B cell (primary cell): ENCODE results near the gene SSBP3. TPM values are rescaled to one million over a fixed set of nuclear protein-coding genes. Genes with fewer than 3 reads are reported as not detected.
A peak's percentile ranks its signal among the peaks of the same experiment; 100 is the strongest.

Experiments
- ATAC-seq: fragments of 200-7000 bp; cut with Tn5 transposase; one replicate; pipeline ENCODE4 v1.10.0; 2021; ENCODE audit warnings: low read depth, mild to moderate bottlenecking, moderate number of reproducible peaks, moderate library complexity
- CTCF ChIA-PET: fragments of 350-600 bp; sonication (Branson Sonifier 250); formaldehyde crosslinking; loops from one replicate; lab custom pipeline; 2021; ENCODE audit warnings: antibody characterized with exemption, inconsistent platforms; lab: Charles Lee
- POLR2A ChIA-PET: fragments of 350-600 bp; sonication (Branson Sonifier 250); formaldehyde crosslinking; loops from one replicate; lab custom pipeline; 2021; ENCODE audit warnings: antibody characterized with exemption; lab: Charles Lee
- DNase-seq: peaks from one replicate; pipeline ENCODE4 v3.0.0; 2013
- H2AFZ ChIP-seq: 2 replicates; pipeline ENCODE4 v1.6.1; 2012; ENCODE audit warnings: mild to moderate bottlenecking, low read depth, low read length; ENCODE audit not compliant: insufficient read depth, poor library complexity, severe bottlenecking
- H3K27ac ChIP-seq, 2 donors: 1 replicate in 1 of 2; 2 replicates in 1 of 2; pipeline ENCODE4 v1.5.1; 2012 to 2013; ENCODE audit warnings: low read length in 2 of 2, mild to moderate bottlenecking in 2 of 2, moderate library complexity in 1 of 2
- H3K27me3 ChIP-seq, 4 experiments: fragments of 200-600 bp in 1 of 4; sonication (generic) in 1 of 4; replicated peaks in 1 of 4; 1 replicate in 2 of 4; 2 replicates in 2 of 4; pipeline versions ENCODE4 v1.6.1 to v1.7.0; 2013 to 2016; ENCODE audit warnings: low read length in 3 of 4, mild to moderate bottlenecking in 2 of 4, mixed read lengths in 1 of 4, moderate library complexity in 1 of 4; ENCODE audit not compliant: insufficient read depth in 4 of 4, control insufficient read depth in 3 of 4; ENCODE audit errors: control extremely low read depth in 1 of 4
- H3K36me3 ChIP-seq, 2 experiments: replicated peaks in 1 of 2; 1 replicate in 1 of 2; 2 replicates in 1 of 2; pipeline versions ENCODE4 v1.6.1 to v1.7.1; 2013; ENCODE audit warnings: low read length in 1 of 2; ENCODE audit not compliant: insufficient read depth in 2 of 2, control insufficient read depth in 1 of 2; ENCODE audit errors: control extremely low read depth in 1 of 2, extremely low read depth in 1 of 2
- H3K4me1 ChIP-seq, 2 donors: fragments of 200-600 bp in 1 of 2; sonication (generic) in 1 of 2; 1 replicate in 1 of 2; 2 replicates in 1 of 2; pipeline versions ENCODE4 v1.5.1 to v1.6.1; 2013 to 2017; ENCODE audit warnings: low read length in 2 of 2; ENCODE audit not compliant: control insufficient read depth in 2 of 2, insufficient read depth in 2 of 2
- H3K4me2 ChIP-seq: replicated peaks from 2 replicates; pipeline ENCODE3; 2012; ENCODE audit warnings: mild to moderate bottlenecking, low read depth, low read length; ENCODE audit not compliant: poor library complexity, severe bottlenecking
- H3K4me3 ChIP-seq, 5 experiments: fragments of 200-600 bp in 1 of 5; sonication (generic) in 1 of 5; 1 replicate in 3 of 5; 2 replicates in 2 of 5; pipeline versions ENCODE4 v1.5.1 to v1.7.0; 2011 to 2016; ENCODE audit warnings: low read length in 4 of 5, mild to moderate bottlenecking in 4 of 5, low read depth in 2 of 5, control low read depth in 1 of 5, moderate library complexity in 1 of 5; ENCODE audit not compliant: insufficient read depth in 1 of 5; ENCODE audit errors: control extremely low read depth in 1 of 5, extremely low read depth in 1 of 5
- H3K79me2 ChIP-seq: fragments of 200-600 bp; sonication (generic); one replicate; pipeline ENCODE4 v1.6.0; 2016; ENCODE audit warnings: low read length; ENCODE audit not compliant: control insufficient read depth, insufficient read depth
- H3K9ac ChIP-seq: fragments of 200-600 bp; sonication (generic); 2 replicates; pipeline ENCODE4 v1.6.1; 2017; ENCODE audit warnings: mild to moderate bottlenecking, low read length, moderate library complexity
- H3K9me3 ChIP-seq, 3 donors: one replicate each; pipeline versions ENCODE4 v1.6.1 to v1.7.1; 2013; ENCODE audit warnings: low read length in 2 of 3; ENCODE audit not compliant: control insufficient read depth in 2 of 3, insufficient read depth in 1 of 3; ENCODE audit errors: control extremely low read depth in 1 of 3
- H4K20me1 ChIP-seq: 2 replicates; pipeline ENCODE4 v1.6.0; 2012; ENCODE audit warnings: mild to moderate bottlenecking, low read length; ENCODE audit not compliant: insufficient read depth, control insufficient read depth, poor library complexity, severe bottlenecking
- H3K27ac Mint-ChIP-seq: one replicate; pipeline ENCODE4 v1.8.0; 2021; ENCODE audit warnings: mixed read lengths
- H3K27me3 Mint-ChIP-seq: one replicate; pipeline ENCODE4 v1.8.0; 2021; ENCODE audit warnings: mixed read lengths
- H3K4me1 Mint-ChIP-seq: one replicate; pipeline ENCODE4 v1.8.0; 2021; ENCODE audit warnings: mixed read lengths
- H3K4me3 Mint-ChIP-seq: one replicate; pipeline ENCODE4 v1.8.0; 2021; ENCODE audit warnings: mixed read lengths
- H3K9me3 Mint-ChIP-seq: one replicate; pipeline ENCODE4 v1.8.0; 2022; ENCODE audit warnings: mixed read lengths; ENCODE audit not compliant: insufficient read depth
- EZH2 ChIP-seq: IDR thresholded peaks from 2 replicates; pipeline ENCODE4 v1.6.1; 2012; ENCODE audit warnings: borderline replicate concordance, low read depth, mild to moderate bottlenecking, moderate library complexity, low read length; ENCODE audit not compliant: insufficient read depth, poor library complexity, severe bottlenecking
- WGBS: methylation state at CpG from one replicate; pipeline ENCODE4 v1.1.5; 2013; ENCODE audit warnings: missing lambda C conversion rate; ENCODE audit not compliant: insufficient coverage; 5-methylcytosine and 5-hydroxymethylcytosine counted together
- intact Hi-C: fragments of 100-400 bp; cut with micrococcal nuclease; formaldehyde crosslinking; loops from one replicate; pipeline ENCODE4 v1.10.0; 2022
- polyA minus RNA-seq: library from RNA; depleted of rRNA, polyadenylated mRNA; stranded (reverse); fragments of >200 nt; gene quantifications from 2 replicates; pipeline ENCODE4 v1.2.3, GENCODE V29; 2012
- polyA plus RNA-seq: library from polyadenylated mRNA; depleted of rRNA; stranded (reverse); fragments of >200 nt; gene quantifications from 2 replicates; pipeline ENCODE4 v1.2.3, GENCODE V29; 2012
- total RNA-seq, 2 donors: library from RNA; stranded (reverse); fragments of 120-200 nt in 1 of 2; gene quantifications; 1 replicate in 1 of 2; 2 replicates in 1 of 2; pipeline versions ENCODE4 v1.2.3 to v1.2.4, GENCODE V29; 2013 to 2022
- TF ChIP-seq, protein P1 (sequence below): fragments of 200-600 bp; IDR thresholded peaks from one replicate; pipeline ENCODE4 v1.8.0; 2022; ENCODE audit warnings: antibody characterized with exemption, mild to moderate bottlenecking

The SSBP3 gene
- total RNA-seq (30.7 and 32.4 TPM in 2 replicates), polyA plus RNA-seq (16.9 and 19.7 TPM in 2 replicates), polyA minus RNA-seq (8.1 and 18.1 TPM in 2 replicates)
- 7.3 TPM for total RNA-seq (2013)

- Histone ChIP-seq H3K4me3 (peak within 1 kb of the TSS; percentile 60 to 94 (median 85)), H2AFZ (peak within 1 kb of the TSS; percentile 72), H3K4me1 (peaks cover 40 to 47% of the 10 kb centered on the region in 2 donors), H3K4me2 (peak within 1 kb of the TSS; percentile 96), H3K79me2 (peaks cover 9% of the 10 kb centered on the region), H3K27ac (peak within 1 kb of the TSS; percentile 53 to 70), H3K36me3 (peaks cover 0 to 6% of the 10 kb centered on the region in 2 experiments), H4K20me1 (peaks cover 15% of the 10 kb centered on the region), H3K9ac (peak within 1 kb of the TSS; percentile 70), H3K27me3 (peaks cover 0 to 5% (median 0%) of the 10 kb centered on the region in 4 experiments), H3K9me3 (peaks cover 0 to 3% (median 0%) of the 10 kb centered on the region in 3 donors)
- no peak for TF ChIP-seq EZH2
- TF ChIP-seq, protein P1, sequence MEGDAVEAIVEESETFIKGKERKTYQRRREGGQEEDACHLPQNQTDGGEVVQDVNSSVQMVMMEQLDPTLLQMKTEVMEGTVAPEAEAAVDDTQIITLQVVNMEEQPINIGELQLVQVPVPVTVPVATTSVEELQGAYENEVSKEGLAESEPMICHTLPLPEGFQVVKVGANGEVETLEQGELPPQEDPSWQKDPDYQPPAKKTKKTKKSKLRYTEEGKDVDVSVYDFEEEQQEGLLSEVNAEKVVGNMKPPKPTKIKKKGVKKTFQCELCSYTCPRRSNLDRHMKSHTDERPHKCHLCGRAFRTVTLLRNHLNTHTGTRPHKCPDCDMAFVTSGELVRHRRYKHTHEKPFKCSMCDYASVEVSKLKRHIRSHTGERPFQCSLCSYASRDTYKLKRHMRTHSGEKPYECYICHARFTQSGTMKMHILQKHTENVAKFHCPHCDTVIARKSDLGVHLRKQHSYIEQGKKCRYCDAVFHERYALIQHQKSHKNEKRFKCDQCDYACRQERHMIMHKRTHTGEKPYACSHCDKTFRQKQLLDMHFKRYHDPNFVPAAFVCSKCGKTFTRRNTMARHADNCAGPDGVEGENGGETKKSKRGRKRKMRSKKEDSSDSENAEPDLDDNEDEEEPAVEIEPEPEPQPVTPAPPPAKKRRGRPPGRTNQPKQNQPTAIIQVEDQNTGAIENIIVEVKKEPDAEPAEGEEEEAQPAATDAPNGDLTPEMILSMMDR: no peak
- H3K4me1 Mint-ChIP-seq: peaks cover 46% of the 10 kb centered on the region
- POLR2A ChIA-PET: interaction anchor here (0.6 to 2.9 kb wide), 4 partner anchors 71 to 461 kb away, joined by 3 to 65 read pairs (median 4); partner anchors contain the start of genes CYB5RL, IFT25, LRRC42 and MRPL37
- under 1% methylated on average over 69 of the region's 100 CpGs for WGBS
- ATAC-seq (peak; percentile 89), DNase-seq (peak; percentile 93)
- no peaks in the 10 kb centered on the region for H3K9me3 Mint-ChIP-seq
- no peaks in the 10 kb centered on the region for H3K27me3 Mint-ChIP-seq
- CTCF ChIA-PET: interaction anchor here (0.7 to 2.3 kb wide), 15 partner anchors 30 to 546 kb away, joined by 3 to 81 read pairs (median 4); partner anchors contain the start of gene TTC22
- H3K4me3 Mint-ChIP-seq: peak within 1 kb of the TSS; percentile 94
- H3K27ac Mint-ChIP-seq: peak within 1 kb of the TSS; percentile 87
- intact Hi-C loops: loop anchor here (1.0 to 10.0 kb wide), 5 partner anchors 206 to 808 kb away; partner anchors contain the start of genes CYB5RL, MRPL37, PARS2 and TCEANC2
These were observed at the start of gene SSBP3 for GRCh38 chr1:54406339-54407153. Gene SSBP3, minus strand, starts transcription at chr1:54406394.
